GM18909 (cell line): ENCODE data around the gene PTPN13.

Experiments used
- ATAC-seq: cut with Tn5 transposase; IDR thresholded peaks from one replicate; pipeline ENCODE4 v1.9.1; 2021; ENCODE audit warnings: mild to moderate bottlenecking; ENCODE audit not compliant: unreplicated experiment, poor library complexity

The PTPN13 gene

GRCh38 chr4:86586626-86587380 lies 7.3 kb upstream of the PTPN13 start:
- ATAC-seq, result no peak

GRCh38 chr4:86587381-86588140 lies 6.6 kb upstream of the PTPN13 start:
- ATAC-seq, result no peak

- no peak for ATAC-seq
Observed at GRCh38 chr4:86592553-86593249, 1.4 kb upstream of the PTPN13 start.

GRCh38 chr4:86594559-86595425 lies 677 bp downstream of the PTPN13 start:
- peak; percentile 22 for ATAC-seq

GRCh38 chr4:86595426-86595805 lies 1.3 kb downstream of the PTPN13 start:
- no peak for ATAC-seq

GRCh38 chr4:86596807-86597206 lies 2.7 kb downstream of the PTPN13 start:
- ATAC-seq, result no peak

- ATAC-seq, result no peak
Observed at GRCh38 chr4:86600007-86600653, 6.0 kb downstream of the PTPN13 start.

GRCh38 chr4:86603311-86603885 lies 9.3 kb downstream of the PTPN13 start:
- no peak for ATAC-seq

- no peak for ATAC-seq
Observed at GRCh38 chr4:86606809-86607208, 12.7 kb downstream of the PTPN13 start.

GRCh38 chr4:86608757-86609375 lies 14.8 kb downstream of the PTPN13 start:
- no peak for ATAC-seq

GRCh38 chr4:86611757-86612156 lies 17.6 kb downstream of the PTPN13 start:
- no peak for ATAC-seq

GRCh38 chr4:86613734-86614133 lies 19.6 kb downstream of the PTPN13 start:
- ATAC-seq, result no peak

GRCh38 chr4:86614865-86615264 lies 20.8 kb downstream of the PTPN13 start:
- ATAC-seq, result no peak

- no peak for ATAC-seq
Observed at GRCh38 chr4:86615501-86615900, 21.4 kb downstream of the PTPN13 start.

- no peak for ATAC-seq
Observed at GRCh38 chr4:86619656-86620055, 25.5 kb downstream of the PTPN13 start.

GRCh38 chr4:86621435-86621834 lies 27.3 kb downstream of the PTPN13 start:
- ATAC-seq, result no peak

- ATAC-seq, result no peak
Observed at GRCh38 chr4:86626066-86626465, 32.0 kb downstream of the PTPN13 start.

GRCh38 chr4:86627462-86628135 lies 33.5 kb downstream of the PTPN13 start:
- no peak for ATAC-seq
